SK-N-SH treated with all-trans-retinoic acid at 6 μM for 48 hours (cell line): ENCODE data around the gene ZRSR2.

Experiments used
- POU6F1 ChIP-seq: fragments of 250-450 bp; sonication (Bioruptor Pico); IDR thresholded peaks from 2 replicates; pipeline ENCODE4 v1.8.0; 2021; ENCODE audit warnings: low read depth, mild to moderate bottlenecking, moderate library complexity, borderline replicate concordance
- SNAI2 ChIP-seq: fragments of 250-450 bp; sonication (Bioruptor Pico); IDR thresholded peaks from 2 replicates; pipeline ENCODE4 v1.5.0; 2020; ENCODE audit warnings: mild to moderate bottlenecking, moderate library complexity
- ZNF70 ChIP-seq: fragments of 450-650 bp; formaldehyde crosslinking; IDR thresholded peaks from 2 replicates; pipeline ENCODE4 v1.5.0; 2020; ENCODE audit warnings: mild to moderate bottlenecking, moderate library complexity

GRCh38 chrX:15758140-15758539 lies 32.1 kb upstream of the ZRSR2 start:
- no peak for TF ChIP-seq POU6F1 (CRISPR knock-in tag)
- TF ChIP-seq ZNF70 = no peak
- TF ChIP-seq SNAI2 (CRISPR knock-in tag) = no peak
